Measurements from ENCODE around the gene WNT9A.

Gene WNT9A

DNA sequence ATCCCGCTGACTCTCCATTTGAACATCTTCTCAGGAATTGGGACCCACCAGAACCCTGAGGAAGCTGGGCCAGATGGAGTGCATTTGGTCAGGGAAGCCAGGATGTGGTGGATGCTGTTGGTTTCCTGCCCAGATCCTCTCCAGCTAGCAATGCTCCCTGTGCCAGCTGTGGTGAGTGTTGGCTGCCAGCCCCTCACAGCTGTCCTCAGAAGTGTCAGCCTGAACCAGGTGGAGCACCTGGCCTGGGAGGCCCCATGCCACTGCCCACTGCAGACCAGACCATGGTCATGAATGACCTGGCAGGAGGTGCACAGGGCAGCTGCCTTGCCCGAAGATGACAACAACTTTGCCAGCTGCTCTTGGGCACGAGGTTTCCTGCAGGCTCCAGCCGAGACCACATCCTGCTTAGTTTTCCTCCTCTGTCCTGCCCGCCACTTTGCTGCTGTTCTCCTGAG lies 77.9 kb downstream of the WNT9A start:
- ChIA-PET POLR2A (interaction anchor here (0.6 kb wide), 1 partner anchor 134 kb away, joined by 5 read pairs; no protein-coding TSS in a partner anchor), CTCF (no interaction called here)
- Histone ChIP-seq H3K4me1 (ENCODE audit: control insufficient read depth, insufficient read depth, low read length) (no peaks in the 10 kb centered on the region), H3K36me3 (ENCODE audit: control insufficient read depth in 2 of 2, insufficient read depth in 1 of 2, low read length in 2 of 2) (no peaks in the 10 kb centered on the region), H3K4me3 (ENCODE audit: low read depth, low read length) (no peak overlapping the region), H3K9me3 (ENCODE audit: control insufficient read depth, insufficient read depth, low read depth, low read length) (no peaks in the 10 kb centered on the region), H3K27ac (ENCODE audit: extremely low read depth, low read depth, low read length) (no peak overlapping the region)
- TF ChIP-seq HOXD13 (CRISPR knock-in tag; IDR thresholded peaks at IDR 0.05; ENCODE audit: borderline replicate concordance) (no peak), ZNF404 (tag by site-specific recombination; IDR thresholded peaks at IDR 0.05) (no peak), ZNF785 (tag by site-specific recombination; IDR thresholded peaks at IDR 0.05) (no peak), ZNF501 (tag by site-specific recombination; IDR thresholded peaks at IDR 0.05) (no peak), ZNF791 (tag by site-specific recombination; IDR thresholded peaks at IDR 0.05) (no peak), ZFP37 (tag by site-specific recombination; IDR thresholded peaks at IDR 0.05) (no peak), ZNF121 (tag by site-specific recombination; IDR thresholded peaks at IDR 0.05) (no peak), YY2 (tag by site-specific recombination; IDR thresholded peaks at IDR 0.05) (no peak), ZFHX2 (tag by site-specific recombination; conservative IDR thresholded peaks at IDR 0.05) (no peak), ZNF473 (tag by site-specific recombination; IDR thresholded peaks at IDR 0.05) (no peak), SETDB1 (IDR thresholded peaks at IDR 0.05; ENCODE audit: insufficient read length, low read length) (no peak), ZNF133 (tag by site-specific recombination; IDR thresholded peaks at IDR 0.05) (no peak), ZFP3 (tag by site-specific recombination; IDR thresholded peaks at IDR 0.05; ENCODE audit: low read depth) (no peak), ZBTB21 (tag by site-specific recombination; IDR thresholded peaks at IDR 0.05) (no peak)
- TF ChIP-seq, protein P1, sequence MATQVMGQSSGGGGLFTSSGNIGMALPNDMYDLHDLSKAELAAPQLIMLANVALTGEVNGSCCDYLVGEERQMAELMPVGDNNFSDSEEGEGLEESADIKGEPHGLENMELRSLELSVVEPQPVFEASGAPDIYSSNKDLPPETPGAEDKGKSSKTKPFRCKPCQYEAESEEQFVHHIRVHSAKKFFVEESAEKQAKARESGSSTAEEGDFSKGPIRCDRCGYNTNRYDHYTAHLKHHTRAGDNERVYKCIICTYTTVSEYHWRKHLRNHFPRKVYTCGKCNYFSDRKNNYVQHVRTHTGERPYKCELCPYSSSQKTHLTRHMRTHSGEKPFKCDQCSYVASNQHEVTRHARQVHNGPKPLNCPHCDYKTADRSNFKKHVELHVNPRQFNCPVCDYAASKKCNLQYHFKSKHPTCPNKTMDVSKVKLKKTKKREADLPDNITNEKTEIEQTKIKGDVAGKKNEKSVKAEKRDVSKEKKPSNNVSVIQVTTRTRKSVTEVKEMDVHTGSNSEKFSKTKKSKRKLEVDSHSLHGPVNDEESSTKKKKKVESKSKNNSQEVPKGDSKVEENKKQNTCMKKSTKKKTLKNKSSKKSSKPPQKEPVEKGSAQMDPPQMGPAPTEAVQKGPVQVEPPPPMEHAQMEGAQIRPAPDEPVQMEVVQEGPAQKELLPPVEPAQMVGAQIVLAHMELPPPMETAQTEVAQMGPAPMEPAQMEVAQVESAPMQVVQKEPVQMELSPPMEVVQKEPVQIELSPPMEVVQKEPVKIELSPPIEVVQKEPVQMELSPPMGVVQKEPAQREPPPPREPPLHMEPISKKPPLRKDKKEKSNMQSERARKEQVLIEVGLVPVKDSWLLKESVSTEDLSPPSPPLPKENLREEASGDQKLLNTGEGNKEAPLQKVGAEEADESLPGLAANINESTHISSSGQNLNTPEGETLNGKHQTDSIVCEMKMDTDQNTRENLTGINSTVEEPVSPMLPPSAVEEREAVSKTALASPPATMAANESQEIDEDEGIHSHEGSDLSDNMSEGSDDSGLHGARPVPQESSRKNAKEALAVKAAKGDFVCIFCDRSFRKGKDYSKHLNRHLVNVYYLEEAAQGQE (tag by site-specific recombination; IDR thresholded peaks at IDR 0.05), result no peak
- TF ChIP-seq, protein P2, sequence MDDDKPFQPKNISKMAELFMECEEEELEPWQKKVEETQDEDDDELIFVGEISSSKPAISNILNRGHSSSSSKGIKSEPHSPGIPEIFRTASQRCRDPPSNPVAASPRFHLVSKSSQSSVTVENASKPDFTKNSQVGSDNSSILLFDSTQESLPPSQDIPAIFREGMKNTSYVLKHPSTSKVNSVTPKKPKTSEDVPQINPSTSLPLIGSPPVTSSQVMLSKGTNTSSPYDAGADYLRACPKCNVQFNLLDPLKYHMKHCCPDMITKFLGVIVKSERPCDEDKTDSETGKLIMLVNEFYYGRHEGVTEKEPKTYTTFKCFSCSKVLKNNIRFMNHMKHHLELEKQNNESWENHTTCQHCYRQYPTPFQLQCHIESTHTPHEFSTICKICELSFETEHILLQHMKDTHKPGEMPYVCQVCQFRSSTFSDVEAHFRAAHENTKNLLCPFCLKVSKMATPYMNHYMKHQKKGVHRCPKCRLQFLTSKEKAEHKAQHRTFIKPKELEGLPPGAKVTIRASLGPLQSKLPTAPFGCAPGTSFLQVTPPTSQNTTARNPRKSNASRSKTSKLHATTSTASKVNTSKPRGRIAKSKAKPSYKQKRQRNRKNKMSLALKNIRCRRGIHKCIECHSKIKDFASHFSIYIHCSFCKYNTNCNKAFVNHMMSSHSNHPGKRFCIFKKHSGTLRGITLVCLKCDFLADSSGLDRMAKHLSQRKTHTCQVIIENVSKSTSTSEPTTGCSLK (tag by site-specific recombination; IDR thresholded peaks at IDR 0.05), result no peak
- TF ChIP-seq, protein P3, sequence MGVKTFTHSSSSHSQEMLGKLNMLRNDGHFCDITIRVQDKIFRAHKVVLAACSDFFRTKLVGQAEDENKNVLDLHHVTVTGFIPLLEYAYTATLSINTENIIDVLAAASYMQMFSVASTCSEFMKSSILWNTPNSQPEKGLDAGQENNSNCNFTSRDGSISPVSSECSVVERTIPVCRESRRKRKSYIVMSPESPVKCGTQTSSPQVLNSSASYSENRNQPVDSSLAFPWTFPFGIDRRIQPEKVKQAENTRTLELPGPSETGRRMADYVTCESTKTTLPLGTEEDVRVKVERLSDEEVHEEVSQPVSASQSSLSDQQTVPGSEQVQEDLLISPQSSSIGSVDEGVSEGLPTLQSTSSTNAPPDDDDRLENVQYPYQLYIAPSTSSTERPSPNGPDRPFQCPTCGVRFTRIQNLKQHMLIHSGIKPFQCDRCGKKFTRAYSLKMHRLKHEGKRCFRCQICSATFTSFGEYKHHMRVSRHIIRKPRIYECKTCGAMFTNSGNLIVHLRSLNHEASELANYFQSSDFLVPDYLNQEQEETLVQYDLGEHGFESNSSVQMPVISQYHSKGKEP (tag by site-specific recombination; IDR thresholded peaks at IDR 0.05), result no peak
- TF ChIP-seq, protein P4, sequence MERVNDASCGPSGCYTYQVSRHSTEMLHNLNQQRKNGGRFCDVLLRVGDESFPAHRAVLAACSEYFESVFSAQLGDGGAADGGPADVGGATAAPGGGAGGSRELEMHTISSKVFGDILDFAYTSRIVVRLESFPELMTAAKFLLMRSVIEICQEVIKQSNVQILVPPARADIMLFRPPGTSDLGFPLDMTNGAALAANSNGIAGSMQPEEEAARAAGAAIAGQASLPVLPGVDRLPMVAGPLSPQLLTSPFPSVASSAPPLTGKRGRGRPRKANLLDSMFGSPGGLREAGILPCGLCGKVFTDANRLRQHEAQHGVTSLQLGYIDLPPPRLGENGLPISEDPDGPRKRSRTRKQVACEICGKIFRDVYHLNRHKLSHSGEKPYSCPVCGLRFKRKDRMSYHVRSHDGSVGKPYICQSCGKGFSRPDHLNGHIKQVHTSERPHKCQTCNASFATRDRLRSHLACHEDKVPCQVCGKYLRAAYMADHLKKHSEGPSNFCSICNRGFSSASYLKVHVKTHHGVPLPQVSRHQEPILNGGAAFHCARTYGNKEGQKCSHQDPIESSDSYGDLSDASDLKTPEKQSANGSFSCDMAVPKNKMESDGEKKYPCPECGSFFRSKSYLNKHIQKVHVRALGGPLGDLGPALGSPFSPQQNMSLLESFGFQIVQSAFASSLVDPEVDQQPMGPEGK (tag by site-specific recombination; IDR thresholded peaks at IDR 0.05), result no peak
- TF ChIP-seq, protein P5, sequence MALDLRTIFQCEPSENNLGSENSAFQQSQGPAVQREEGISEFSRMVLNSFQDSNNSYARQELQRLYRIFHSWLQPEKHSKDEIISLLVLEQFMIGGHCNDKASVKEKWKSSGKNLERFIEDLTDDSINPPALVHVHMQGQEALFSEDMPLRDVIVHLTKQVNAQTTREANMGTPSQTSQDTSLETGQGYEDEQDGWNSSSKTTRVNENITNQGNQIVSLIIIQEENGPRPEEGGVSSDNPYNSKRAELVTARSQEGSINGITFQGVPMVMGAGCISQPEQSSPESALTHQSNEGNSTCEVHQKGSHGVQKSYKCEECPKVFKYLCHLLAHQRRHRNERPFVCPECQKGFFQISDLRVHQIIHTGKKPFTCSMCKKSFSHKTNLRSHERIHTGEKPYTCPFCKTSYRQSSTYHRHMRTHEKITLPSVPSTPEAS (tag by site-specific recombination; IDR thresholded peaks at IDR 0.05), result no peak

Measured in HEK293 (cell line).